ENCODE measurements around the gene SRL.
"Not testable (repeated sequence)": the region's sequence is repeated elsewhere in the genome, so short reads cannot be mapped to it uniquely, and the experiment has no call there.

SRL gene

GRCh38 chr16:4160658-4161430 is 81.0 kb downstream of the SRL start:
- Histone ChIP-seq H3K9me3 (ENCODE audit: control insufficient read depth, low read length) (no peaks in the 10 kb centered on the region), H3K9ac (ENCODE audit: low read length) (no peak overlapping the region)

GRCh38 chr16:4159726-4160125 is 82.2 kb downstream of the SRL start:
- Histone ChIP-seq H3K4me3 (ENCODE audit: low read length) (no peak overlapping the region), H3K36me3 (ENCODE audit: control insufficient read depth, insufficient read depth, low read length) (no peaks in the 10 kb centered on the region), H3K4me1 (ENCODE audit: control insufficient read depth, insufficient read depth, low read length) (no peaks in the 10 kb centered on the region), H3K27me3 (ENCODE audit: control insufficient read depth, insufficient read depth, low read length) (peaks cover 4% of the 10 kb centered on the region), H3K9ac (ENCODE audit: low read length) (no peak overlapping the region), H3K9me3 (ENCODE audit: control insufficient read depth, low read length) (no peaks in the 10 kb centered on the region)

More at GRCh38 chr16:4160658-4161430, 81.0 kb downstream of the SRL start:
- Histone ChIP-seq H3K36me3 (ENCODE audit: control insufficient read depth, insufficient read depth, low read length) (no peaks in the 10 kb centered on the region), H3K4me3 (ENCODE audit: low read length) (no peak overlapping the region), H3K27me3 (ENCODE audit: control insufficient read depth, insufficient read depth, low read length) (peaks cover 4% of the 10 kb centered on the region), H3K4me1 (ENCODE audit: control insufficient read depth, insufficient read depth, low read length) (no peaks in the 10 kb centered on the region)

- Histone ChIP-seq H3K4me1 (ENCODE audit: control insufficient read depth, insufficient read depth, low read length) (no peaks in the 10 kb centered on the region), H3K4me3 (ENCODE audit: low read length) (no peak overlapping the region), H3K9ac (ENCODE audit: low read length) (no peak overlapping the region), H3K9me3 (ENCODE audit: control insufficient read depth, low read length) (no peaks in the 10 kb centered on the region), H3K36me3 (ENCODE audit: control insufficient read depth, insufficient read depth, low read length) (no peaks in the 10 kb centered on the region), H3K27me3 (ENCODE audit: control insufficient read depth, insufficient read depth, low read length) (peaks cover 4% of the 10 kb centered on the region)
These were observed 83.5 kb downstream of the SRL start for GRCh38 chr16:4158143-4159093.

- Histone ChIP-seq H3K4me1 (ENCODE audit: control insufficient read depth, insufficient read depth, low read length) (no peaks in the 10 kb centered on the region), H3K27me3 (ENCODE audit: control insufficient read depth, insufficient read depth, low read length) (peaks cover 4% of the 10 kb centered on the region), H3K36me3 (ENCODE audit: control insufficient read depth, insufficient read depth, low read length) (no peaks in the 10 kb centered on the region), H3K9me3 (ENCODE audit: control insufficient read depth, low read length) (no peaks in the 10 kb centered on the region), H3K4me3 (ENCODE audit: low read length) (no peak overlapping the region), H3K9ac (ENCODE audit: low read length) (no peak overlapping the region)
These were observed 84.5 kb downstream of the SRL start for GRCh38 chr16:4157376-4157825.

GRCh38 chr16:4156503-4156902 is 85.4 kb downstream of the SRL start:
- not testable (repeated sequence) for H3K36me3 ChIP-seq (ENCODE audit: control insufficient read depth, insufficient read depth, low read length); H3K9me3 ChIP-seq (ENCODE audit: control insufficient read depth, low read length); H3K9ac ChIP-seq (ENCODE audit: low read length); H3K27me3 ChIP-seq (ENCODE audit: control insufficient read depth, insufficient read depth, low read length); H3K4me3 ChIP-seq (ENCODE audit: low read length); H3K4me1 ChIP-seq (ENCODE audit: control insufficient read depth, insufficient read depth, low read length)

GRCh38 chr16:4153364-4153763 is 88.5 kb downstream of the SRL start:
- not testable (repeated sequence) for H3K9me3 ChIP-seq (ENCODE audit: control insufficient read depth, low read length)

GRCh38 chr16:4152267-4152666 is 89.6 kb downstream of the SRL start:
- Histone ChIP-seq H3K9me3 (ENCODE audit: control insufficient read depth, low read length) (no peaks in the 10 kb centered on the region), H3K9ac (ENCODE audit: low read length) (no peak overlapping the region), H3K4me1 (ENCODE audit: control insufficient read depth, insufficient read depth, low read length) (no peaks in the 10 kb centered on the region), H3K27me3 (ENCODE audit: control insufficient read depth, insufficient read depth, low read length) (no peaks in the 10 kb centered on the region), H3K36me3 (ENCODE audit: control insufficient read depth, insufficient read depth, low read length) (no peaks in the 10 kb centered on the region), H3K4me3 (ENCODE audit: low read length) (no peak overlapping the region)

More at GRCh38 chr16:4153364-4153763, 88.5 kb downstream of the SRL start:
- not testable (repeated sequence) for H3K9ac ChIP-seq (ENCODE audit: low read length); H3K4me3 ChIP-seq (ENCODE audit: low read length); H3K36me3 ChIP-seq (ENCODE audit: control insufficient read depth, insufficient read depth, low read length); H3K4me1 ChIP-seq (ENCODE audit: control insufficient read depth, insufficient read depth, low read length); H3K27me3 ChIP-seq (ENCODE audit: control insufficient read depth, insufficient read depth, low read length)

GRCh38 chr16:4147236-4147635 is 94.6 kb downstream of the SRL start:
- H3K36me3 ChIP-seq (ENCODE audit: control insufficient read depth, insufficient read depth, low read length), result no peaks in the 10 kb centered on the region
- H3K9ac ChIP-seq (ENCODE audit: low read length), result no peak overlapping the region
- no peak overlapping the region for H3K4me3 ChIP-seq (ENCODE audit: low read length)
- H3K4me1 ChIP-seq (ENCODE audit: control insufficient read depth, insufficient read depth, low read length), result no peaks in the 10 kb centered on the region
- H3K9me3 ChIP-seq (ENCODE audit: control insufficient read depth, low read length), result no peaks in the 10 kb centered on the region
- no peaks in the 10 kb centered on the region for H3K27me3 ChIP-seq (ENCODE audit: control insufficient read depth, insufficient read depth, low read length)

- H3K9me3 ChIP-seq (ENCODE audit: control insufficient read depth, low read length), result no peaks in the 10 kb centered on the region
- no peaks in the 10 kb centered on the region for H3K4me1 ChIP-seq (ENCODE audit: control insufficient read depth, insufficient read depth, low read length)
- H3K4me3 ChIP-seq (ENCODE audit: low read length), result no peak overlapping the region
- no peaks in the 10 kb centered on the region for H3K27me3 ChIP-seq (ENCODE audit: control insufficient read depth, insufficient read depth, low read length)
- H3K9ac ChIP-seq (ENCODE audit: low read length), result no peak overlapping the region
- no peaks in the 10 kb centered on the region for H3K36me3 ChIP-seq (ENCODE audit: control insufficient read depth, insufficient read depth, low read length)
These were observed 99.6 kb downstream of the SRL start for GRCh38 chr16:4142268-4142667.

GRCh38 chr16:4141604-4142003 is 100.3 kb downstream of the SRL start:
- H3K27me3 ChIP-seq (ENCODE audit: control insufficient read depth, insufficient read depth, low read length), result no peaks in the 10 kb centered on the region
- no peaks in the 10 kb centered on the region for H3K9me3 ChIP-seq (ENCODE audit: control insufficient read depth, low read length)
- no peak overlapping the region for H3K9ac ChIP-seq (ENCODE audit: low read length)
- H3K4me3 ChIP-seq (ENCODE audit: low read length), result no peak overlapping the region
- H3K36me3 ChIP-seq (ENCODE audit: control insufficient read depth, insufficient read depth, low read length), result no peaks in the 10 kb centered on the region
- peaks cover 3% of the 10 kb centered on the region for H3K4me1 ChIP-seq (ENCODE audit: control insufficient read depth, insufficient read depth, low read length)

- no peaks in the 10 kb centered on the region for H3K9me3 ChIP-seq (ENCODE audit: control insufficient read depth, low read length)
- peaks cover 4% of the 10 kb centered on the region for H3K4me1 ChIP-seq (ENCODE audit: control insufficient read depth, insufficient read depth, low read length)
- H3K36me3 ChIP-seq (ENCODE audit: control insufficient read depth, insufficient read depth, low read length), result no peaks in the 10 kb centered on the region
These were observed 101.2 kb downstream of the SRL start for GRCh38 chr16:4140652-4141051.

GRCh38 chr16:4139968-4140367 is 101.9 kb downstream of the SRL start:
- peaks cover 4% of the 10 kb centered on the region for H3K4me1 ChIP-seq (ENCODE audit: control insufficient read depth, insufficient read depth, low read length)
- H3K27me3 ChIP-seq (ENCODE audit: control insufficient read depth, insufficient read depth, low read length), result no peaks in the 10 kb centered on the region
- H3K9me3 ChIP-seq (ENCODE audit: control insufficient read depth, low read length), result no peaks in the 10 kb centered on the region
- H3K4me3 ChIP-seq (ENCODE audit: low read length), result no peak overlapping the region
- H3K36me3 ChIP-seq (ENCODE audit: control insufficient read depth, insufficient read depth, low read length), result no peaks in the 10 kb centered on the region
- no peak overlapping the region for H3K9ac ChIP-seq (ENCODE audit: low read length)

More at GRCh38 chr16:4140652-4141051, 101.2 kb downstream of the SRL start:
- Histone ChIP-seq H3K9ac (ENCODE audit: low read length) (no peak overlapping the region), H3K27me3 (ENCODE audit: control insufficient read depth, insufficient read depth, low read length) (no peaks in the 10 kb centered on the region), H3K4me3 (ENCODE audit: low read length) (no peak overlapping the region)

Data from mucosa of stomach (tissue), 1 donor.